ENCODE data around the gene C3orf20.
A peak's percentile ranks its signal among the peaks of the same experiment; 100 is the strongest.
"Not testable (repeated sequence)": the region's sequence is repeated elsewhere in the genome, so short reads cannot be mapped to it uniquely, and the experiment has no call there.

C3orf20 gene

DNA sequence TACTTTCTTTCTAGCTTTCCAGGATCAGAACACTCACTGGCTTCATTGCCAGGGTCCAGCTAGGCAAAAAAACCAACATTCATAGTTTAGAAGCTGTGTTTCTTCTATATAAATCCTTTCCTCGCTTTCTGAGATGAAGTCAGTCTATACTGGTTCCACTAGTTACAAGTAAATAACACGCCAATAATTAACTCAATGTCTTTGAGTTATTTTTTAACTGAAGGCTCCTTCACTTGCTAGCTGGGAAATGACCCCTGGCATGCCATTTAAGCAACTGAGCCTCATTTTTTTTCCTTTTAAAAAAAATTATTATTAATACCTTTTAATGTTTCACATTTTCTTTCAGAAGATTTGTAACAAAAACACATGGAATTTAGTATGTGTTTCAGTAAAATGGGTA lies 25.5 kb upstream of the C3orf20 start:
- DNase-seq (ENCODE audit: low read depth, low spot score) = no peak

GRCh38 chr3:14650193-14650592 lies 24.7 kb upstream of the C3orf20 start:
- no peak for DNase-seq (ENCODE audit: low read depth, low spot score)

- peak; percentile 93 for DNase-seq (ENCODE audit: low read depth, low spot score)
Observed at GRCh38 chr3:14651440-14652251, 23.3 kb upstream of the C3orf20 start, which contains the start of gene CCDC174. Gene CCDC174 (plus strand): TSS chr3:14651762. CDS start chr3:14651837, 75 bp downstream.

DNA sequence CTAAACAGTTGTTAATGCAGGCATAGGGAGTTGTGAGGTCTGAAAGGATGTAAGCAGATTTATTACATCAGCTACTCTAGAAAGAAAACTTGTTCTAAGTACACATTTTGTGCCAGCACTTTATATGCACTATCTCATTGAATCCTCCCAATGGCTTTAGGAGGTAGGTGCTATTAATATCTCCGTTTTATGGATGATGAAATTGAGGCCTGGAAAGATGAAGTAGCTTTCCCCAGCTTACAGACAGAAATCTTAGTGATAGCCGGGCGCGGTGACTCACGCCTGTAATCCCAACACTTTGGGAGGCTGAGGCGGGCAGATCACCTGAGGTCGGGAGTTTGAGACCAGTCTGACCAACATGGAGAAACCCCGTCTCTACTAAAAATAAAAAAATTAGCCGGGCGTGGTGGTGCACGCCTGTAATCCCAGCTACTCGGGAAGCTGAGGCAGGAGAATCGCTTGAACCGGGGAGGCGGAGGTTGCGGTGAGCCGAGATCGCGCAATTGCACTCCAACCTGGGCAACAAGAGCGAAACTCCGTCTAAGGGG lies 22.5 kb upstream of the C3orf20 start:
- not testable (repeated sequence) for DNase-seq (ENCODE audit: low read depth, low spot score)

DNA sequence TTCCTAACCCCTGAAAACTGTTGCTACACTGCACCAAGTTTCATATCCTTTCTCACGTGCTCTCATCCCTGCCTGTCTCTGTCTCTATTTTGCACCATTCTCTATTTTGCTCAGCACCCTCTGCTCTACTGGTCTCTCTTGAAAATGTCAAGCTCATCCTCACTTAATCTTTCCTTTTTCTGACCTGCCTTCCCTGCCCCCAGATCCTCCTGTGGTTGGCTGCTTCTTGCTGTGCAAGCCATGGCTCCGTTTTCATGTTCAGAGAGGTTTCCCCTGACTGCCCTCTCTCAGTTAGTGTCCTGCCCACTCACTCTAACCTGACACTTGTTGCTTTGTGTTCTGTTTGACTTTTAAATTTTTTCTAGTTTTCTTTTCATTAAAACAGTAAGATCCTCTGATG lies 17.4 kb upstream of the C3orf20 start:
- no peak for DNase-seq (ENCODE audit: low read depth, low spot score)

DNA sequence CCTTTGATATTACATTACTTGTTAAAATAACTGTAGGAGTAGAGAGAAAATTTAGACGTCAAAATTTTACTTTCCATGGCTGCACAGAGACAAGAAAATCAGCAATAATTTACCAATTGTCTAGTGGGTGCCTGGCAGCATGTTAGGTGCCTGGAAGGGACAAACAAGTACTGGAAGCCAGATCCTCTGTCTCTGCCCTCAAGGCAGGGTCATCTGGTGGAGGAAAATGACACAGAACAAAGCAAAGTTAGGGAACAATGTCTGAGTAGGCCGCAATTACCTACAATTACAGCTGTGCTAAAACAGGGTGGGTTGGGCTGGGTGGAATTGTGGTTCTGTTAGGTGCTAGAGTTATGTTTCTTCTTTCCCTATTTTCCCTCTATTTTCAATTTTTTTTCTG lies 16.0 kb upstream of the C3orf20 start:
- no peak for DNase-seq (ENCODE audit: low read depth, low spot score)

DNA sequence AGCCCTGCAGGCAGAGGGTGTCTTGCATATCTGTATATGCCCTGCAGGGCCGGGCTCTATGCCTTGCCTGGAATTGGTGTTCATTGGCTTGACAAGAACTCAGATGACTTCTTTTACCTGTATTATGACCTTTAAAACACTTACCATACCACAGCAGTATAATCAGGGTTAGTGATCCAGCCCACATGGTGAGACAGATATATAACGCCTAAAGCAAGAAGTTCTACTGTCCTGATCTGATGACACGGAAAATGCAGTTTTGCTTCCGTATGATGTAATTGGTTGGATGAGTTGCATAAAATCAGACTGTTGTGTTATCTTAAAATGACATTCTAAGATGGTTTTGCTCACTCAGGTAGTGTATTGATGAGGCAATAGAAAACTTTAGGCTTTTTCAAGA lies 14.0 kb upstream of the C3orf20 start:
- no peak for DNase-seq (ENCODE audit: low read depth, low spot score)

DNA sequence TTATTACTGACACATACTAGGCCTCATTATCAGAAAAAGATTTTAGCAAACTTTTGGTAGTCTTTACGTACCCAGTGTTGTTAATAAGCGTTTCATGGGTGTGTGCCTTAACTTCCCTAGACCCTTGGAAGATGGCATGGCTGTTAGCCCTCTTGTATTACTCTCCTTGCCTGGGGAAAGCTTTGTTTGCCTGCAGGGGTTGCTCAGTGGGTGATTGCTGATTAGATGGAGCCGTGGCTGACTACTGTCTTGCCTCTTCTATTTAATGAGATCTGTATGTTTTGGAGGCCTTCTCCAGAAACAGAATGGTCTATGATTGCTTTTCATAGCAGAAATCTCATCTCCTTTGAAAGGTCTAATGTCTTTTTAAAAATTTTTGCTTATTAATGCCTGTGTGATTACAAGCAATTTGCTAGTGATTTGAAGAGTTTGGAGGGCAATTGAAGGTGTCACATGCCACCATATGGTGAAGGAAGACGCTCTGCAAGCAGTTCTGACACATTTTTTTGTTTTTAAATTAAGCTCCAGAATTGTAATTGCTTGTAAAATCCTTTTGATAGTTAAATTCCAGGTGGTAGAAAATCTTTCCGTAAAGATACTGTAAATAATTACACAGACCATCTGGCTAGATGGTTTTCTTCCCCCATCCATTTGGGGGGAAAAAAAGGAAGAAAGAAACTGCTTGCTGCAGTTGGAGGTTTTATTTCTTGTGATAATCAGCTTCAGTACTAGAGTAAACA lies 11.4 kb upstream of the C3orf20 start:
- no peak for DNase-seq (ENCODE audit: low read depth, low spot score)

DNA sequence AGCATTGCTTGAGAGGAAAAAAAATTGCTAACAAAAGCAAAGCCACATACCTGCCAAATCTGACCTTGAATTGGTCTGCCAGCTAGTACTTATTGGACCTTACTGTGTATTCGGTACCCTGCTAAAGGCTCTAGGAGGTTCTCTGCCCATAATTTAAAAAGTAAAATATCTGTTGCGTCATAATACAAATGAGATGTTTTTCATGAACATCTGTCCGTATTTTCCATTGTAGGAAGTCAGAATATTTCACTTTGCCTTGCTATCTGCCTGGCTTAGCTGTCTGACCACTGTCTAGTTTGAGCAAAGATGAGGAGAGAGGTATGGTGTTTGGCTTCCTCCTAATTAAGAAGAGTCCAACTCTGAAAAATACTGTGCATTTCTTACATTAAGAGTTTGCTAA lies 10.8 kb upstream of the C3orf20 start:
- no peak for DNase-seq (ENCODE audit: low read depth, low spot score)

GRCh38 chr3:14672588-14672987 lies 2.4 kb upstream of the C3orf20 start:
- no peak for DNase-seq (ENCODE audit: low read depth, low spot score)

- no peak for DNase-seq (ENCODE audit: low read depth, low spot score)
Observed at GRCh38 chr3:14676881-14677280, 1.9 kb downstream of the C3orf20 start.

DNA sequence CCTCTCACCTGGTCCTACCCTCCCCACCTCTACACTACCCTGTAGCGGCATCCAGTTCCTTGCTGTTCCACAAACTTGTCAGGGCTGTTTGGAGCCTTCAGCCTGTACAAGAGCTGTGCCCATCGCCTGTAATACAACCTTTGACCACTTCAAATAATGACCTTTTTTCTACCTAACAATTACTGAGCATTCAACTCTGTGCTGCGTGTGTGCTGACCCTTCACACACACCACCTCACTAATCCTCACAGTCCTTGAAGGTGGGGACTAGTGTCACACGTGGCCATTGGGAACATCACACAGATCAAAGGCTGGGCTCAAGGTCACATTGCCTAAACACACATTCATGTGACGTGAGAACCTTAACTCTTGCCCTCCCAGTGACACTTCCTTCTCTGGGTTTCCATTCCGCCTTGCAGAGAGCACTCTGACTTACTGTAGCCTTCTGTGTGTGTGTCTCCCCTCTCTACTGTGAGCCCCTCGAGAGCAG lies 3.1 kb downstream of the C3orf20 start:
- DNase-seq (ENCODE audit: low read depth, low spot score) = no peak

- no peak for DNase-seq (ENCODE audit: low read depth, low spot score)
Observed at GRCh38 chr3:14680115-14680514, 5.2 kb downstream of the C3orf20 start.

DNA sequence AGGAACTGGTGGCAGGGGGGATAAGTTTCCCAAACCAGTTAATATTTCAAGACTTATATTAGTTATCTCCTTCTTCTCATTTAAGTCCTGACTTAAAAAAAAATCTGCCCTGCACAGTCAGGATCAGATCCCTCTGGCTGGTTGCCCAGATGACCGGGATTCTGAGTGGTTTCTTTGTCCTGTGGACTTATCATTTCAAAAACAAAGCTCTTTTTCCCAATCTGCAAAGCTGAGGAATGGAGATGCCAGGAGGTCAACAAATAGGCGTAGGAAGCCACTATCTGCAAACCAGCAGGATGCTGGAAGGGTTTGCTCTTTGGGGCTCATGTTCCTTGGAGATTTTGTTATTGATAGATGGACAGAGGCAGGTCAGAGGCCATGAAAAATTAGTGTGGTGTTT lies 5.8 kb downstream of the C3orf20 start:
- no peak for DNase-seq (ENCODE audit: low read depth, low spot score)

DNA sequence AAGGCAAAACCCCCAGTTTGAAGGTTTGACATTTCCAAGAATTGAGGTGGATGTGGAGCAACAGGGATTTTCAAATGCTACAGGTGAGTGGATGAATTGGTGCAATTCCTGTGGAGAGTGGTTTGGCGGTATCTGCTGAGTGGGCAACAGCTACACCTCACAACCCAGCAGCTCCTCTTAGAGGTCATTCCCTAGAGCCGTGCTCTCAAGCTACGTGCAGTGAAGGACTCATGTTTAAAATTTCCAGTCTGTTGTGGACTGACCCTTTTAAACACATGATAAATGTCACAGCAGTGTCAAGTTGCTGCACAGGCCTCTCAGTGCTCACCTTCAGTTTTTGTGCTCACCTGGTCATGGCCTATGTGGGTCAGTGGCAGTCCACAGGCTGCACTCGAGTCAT lies 9.5 kb downstream of the C3orf20 start:
- DNase-seq (ENCODE audit: low read depth, low spot score) = no peak

DNA sequence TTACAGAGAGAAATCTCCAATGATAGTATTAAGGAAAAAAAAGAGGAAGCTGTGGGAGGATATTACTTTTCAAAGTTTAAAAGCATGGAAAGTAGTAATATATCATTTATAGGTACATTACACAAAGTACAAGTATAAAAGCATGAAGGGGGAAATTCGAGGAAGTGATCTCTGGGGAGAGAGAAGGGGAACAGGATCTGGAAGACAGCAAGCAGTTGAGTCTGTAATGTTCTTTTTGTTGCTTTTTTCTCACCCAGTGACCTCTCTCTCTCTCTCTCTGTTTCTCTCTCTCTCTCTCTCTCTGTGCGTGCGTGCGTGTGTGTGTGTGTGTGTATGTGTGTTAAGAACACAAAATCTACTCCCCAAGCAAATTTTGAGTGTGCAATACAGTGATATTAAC lies 10.2 kb downstream of the C3orf20 start:
- DNase-seq (ENCODE audit: low read depth, low spot score) = no peak

- no peak for DNase-seq (ENCODE audit: low read depth, low spot score)
Observed at GRCh38 chr3:14687360-14687759, 12.4 kb downstream of the C3orf20 start.

DNA sequence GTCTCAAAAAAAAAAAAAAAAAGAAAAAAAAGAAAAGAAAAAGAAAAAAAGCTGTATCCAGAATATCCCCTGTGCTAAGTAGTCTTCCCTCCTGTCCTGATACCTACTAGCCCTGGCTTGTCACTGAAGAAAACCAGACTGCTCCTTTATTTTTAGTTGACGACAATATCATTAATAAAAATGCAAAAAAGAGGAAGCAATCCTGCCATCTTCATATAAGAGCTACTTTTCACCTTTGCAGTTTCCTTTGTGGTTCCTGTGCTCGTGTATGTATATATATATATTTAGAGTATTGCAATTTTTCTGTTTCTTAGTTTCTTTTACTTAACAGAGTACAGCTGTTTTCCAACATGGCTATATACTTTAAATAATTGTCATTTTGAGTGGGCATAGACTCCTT lies 13.6 kb downstream of the C3orf20 start:
- no peak for DNase-seq (ENCODE audit: low read depth, low spot score)

DNA sequence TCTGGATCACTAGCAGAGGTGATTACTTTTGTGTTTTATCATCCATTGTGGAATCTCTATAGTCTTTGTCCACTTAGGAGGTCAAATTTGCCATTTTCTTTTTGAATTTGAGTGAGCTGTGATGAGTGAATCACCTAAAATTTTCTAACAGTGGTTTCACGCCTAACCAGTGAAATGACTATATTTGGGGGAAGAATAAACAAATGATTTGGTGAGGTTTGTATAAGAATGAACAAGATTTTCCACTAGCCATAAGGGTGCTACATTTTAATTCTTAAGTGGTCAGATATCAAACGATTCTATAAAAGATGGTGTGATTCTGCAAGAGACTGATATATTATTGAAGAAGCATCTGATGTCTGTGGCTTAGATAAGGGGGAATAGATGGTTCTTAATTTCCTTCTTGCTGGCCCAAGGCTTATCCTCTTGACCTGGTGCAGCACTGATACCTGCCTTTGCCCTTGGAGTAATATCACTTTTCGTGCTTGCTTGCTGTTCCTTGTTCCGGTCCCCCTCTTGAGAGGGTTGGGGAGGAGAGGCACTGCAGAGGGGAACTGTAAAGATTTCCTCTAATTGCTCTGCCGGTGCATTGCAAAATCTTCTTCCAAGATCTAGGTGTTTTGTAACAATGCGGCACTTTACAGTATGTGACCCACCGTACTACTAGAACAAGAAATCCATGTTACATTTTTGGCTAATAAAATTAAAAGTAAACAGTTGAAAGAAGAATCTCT lies 14.5 kb downstream of the C3orf20 start:
- DNase-seq (ENCODE audit: low read depth, low spot score) = no peak

DNA sequence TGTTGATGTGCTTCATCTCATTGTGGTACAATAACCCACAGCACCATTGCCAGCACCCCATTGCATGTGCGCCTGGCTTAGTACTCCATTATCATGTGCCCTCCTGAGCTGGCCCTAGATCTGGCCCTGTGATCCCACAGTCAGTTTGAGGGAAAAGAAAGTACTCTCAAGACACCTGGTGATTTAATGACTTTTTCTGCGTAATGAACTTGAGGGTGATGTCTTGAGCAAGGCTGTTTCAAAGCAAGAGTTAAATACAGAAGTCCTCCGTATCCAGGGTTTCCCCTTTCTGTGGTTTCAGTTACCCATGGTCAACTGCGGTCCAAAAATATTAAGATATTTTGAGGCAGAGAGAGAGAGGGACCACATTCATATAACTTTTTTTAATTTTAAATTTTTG lies 16.3 kb downstream of the C3orf20 start:
- no peak for DNase-seq (ENCODE audit: low read depth, low spot score)

- no peak for DNase-seq (ENCODE audit: low read depth, low spot score)
Observed at GRCh38 chr3:14691719-14692118, 16.8 kb downstream of the C3orf20 start.
